GM19035 (cell line): ENCODE data around the gene ITPRIP.
A peak's percentile ranks its signal among the peaks of the same experiment; 100 is the strongest.

ENCODE experiments used
- ATAC-seq: cut with Tn5 transposase; IDR thresholded peaks from one replicate; pipeline ENCODE4 v1.9.1; 2021; ENCODE audit not compliant: unreplicated experiment

Gene ITPRIP

GRCh38 chr10:104342941-104343411 is 4.7 kb upstream of the ITPRIP start:
- no peak for ATAC-seq

- ATAC-seq, result no peak
Measured at GRCh38 chr10:104340641-104341040, 2.4 kb upstream of the ITPRIP start.

GRCh38 chr10:104340111-104340526 is 1.9 kb upstream of the ITPRIP start:
- no peak for ATAC-seq

GRCh38 chr10:104339469-104340110 is 1.3 kb upstream of the ITPRIP start:
- ATAC-seq, result no peak

GRCh38 chr10:104337521-104337984 is 712 bp downstream of the ITPRIP start:
- ATAC-seq, result peak; percentile 45

- peak; percentile 23 for ATAC-seq
Measured at GRCh38 chr10:104336821-104337467, 1.3 kb downstream of the ITPRIP start.

GRCh38 chr10:104334965-104335650 is 3.2 kb downstream of the ITPRIP start:
- ATAC-seq, result no peak

- no peak for ATAC-seq
Measured at GRCh38 chr10:104334561-104334960, 3.7 kb downstream of the ITPRIP start.

- no peak for ATAC-seq
Measured at GRCh38 chr10:104333728-104334373, 4.4 kb downstream of the ITPRIP start.

GRCh38 chr10:104333032-104333727 is 5.1 kb downstream of the ITPRIP start:
- ATAC-seq, result no peak

- ATAC-seq, result no peak
Measured at GRCh38 chr10:104332243-104333031, 5.8 kb downstream of the ITPRIP start.

- no peak for ATAC-seq
Measured at GRCh38 chr10:104331208-104331838, 6.9 kb downstream of the ITPRIP start.

- ATAC-seq, result no peak
Measured at GRCh38 chr10:104330168-104331110, 7.8 kb downstream of the ITPRIP start.

- ATAC-seq, result no peak
Measured at GRCh38 chr10:104329735-104330134, 8.5 kb downstream of the ITPRIP start.

GRCh38 chr10:104328896-104329710 is 9.2 kb downstream of the ITPRIP start:
- no peak for ATAC-seq

- no peak for ATAC-seq
Measured at GRCh38 chr10:104328646-104328895, 9.7 kb downstream of the ITPRIP start.

- no peak for ATAC-seq
Measured at GRCh38 chr10:104327745-104328645, 10.3 kb downstream of the ITPRIP start.
